ENCODE data around the gene KLHL25. TPM values are rescaled to one million over a fixed set of nuclear protein-coding genes. Genes with fewer than 3 reads are reported as not detected.
A peak's percentile ranks its signal among the peaks of the same experiment; 100 is the strongest.
"Not testable (repeated sequence)": the region's sequence is repeated elsewhere in the genome, so short reads cannot be mapped to it uniquely, and the experiment has no call there.

The KLHL25 gene, protein sequence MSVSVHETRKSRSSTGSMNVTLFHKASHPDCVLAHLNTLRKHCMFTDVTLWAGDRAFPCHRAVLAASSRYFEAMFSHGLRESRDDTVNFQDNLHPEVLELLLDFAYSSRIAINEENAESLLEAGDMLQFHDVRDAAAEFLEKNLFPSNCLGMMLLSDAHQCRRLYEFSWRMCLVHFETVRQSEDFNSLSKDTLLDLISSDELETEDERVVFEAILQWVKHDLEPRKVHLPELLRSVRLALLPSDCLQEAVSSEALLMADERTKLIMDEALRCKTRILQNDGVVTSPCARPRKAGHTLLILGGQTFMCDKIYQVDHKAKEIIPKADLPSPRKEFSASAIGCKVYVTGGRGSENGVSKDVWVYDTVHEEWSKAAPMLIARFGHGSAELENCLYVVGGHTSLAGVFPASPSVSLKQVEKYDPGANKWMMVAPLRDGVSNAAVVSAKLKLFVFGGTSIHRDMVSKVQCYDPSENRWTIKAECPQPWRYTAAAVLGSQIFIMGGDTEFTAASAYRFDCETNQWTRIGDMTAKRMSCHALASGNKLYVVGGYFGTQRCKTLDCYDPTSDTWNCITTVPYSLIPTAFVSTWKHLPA
- total RNA-seq (2014; rRNA removed; shearing (Covaris generic)), result 8.2 and 9.5 TPM in 2 replicates

DNA sequence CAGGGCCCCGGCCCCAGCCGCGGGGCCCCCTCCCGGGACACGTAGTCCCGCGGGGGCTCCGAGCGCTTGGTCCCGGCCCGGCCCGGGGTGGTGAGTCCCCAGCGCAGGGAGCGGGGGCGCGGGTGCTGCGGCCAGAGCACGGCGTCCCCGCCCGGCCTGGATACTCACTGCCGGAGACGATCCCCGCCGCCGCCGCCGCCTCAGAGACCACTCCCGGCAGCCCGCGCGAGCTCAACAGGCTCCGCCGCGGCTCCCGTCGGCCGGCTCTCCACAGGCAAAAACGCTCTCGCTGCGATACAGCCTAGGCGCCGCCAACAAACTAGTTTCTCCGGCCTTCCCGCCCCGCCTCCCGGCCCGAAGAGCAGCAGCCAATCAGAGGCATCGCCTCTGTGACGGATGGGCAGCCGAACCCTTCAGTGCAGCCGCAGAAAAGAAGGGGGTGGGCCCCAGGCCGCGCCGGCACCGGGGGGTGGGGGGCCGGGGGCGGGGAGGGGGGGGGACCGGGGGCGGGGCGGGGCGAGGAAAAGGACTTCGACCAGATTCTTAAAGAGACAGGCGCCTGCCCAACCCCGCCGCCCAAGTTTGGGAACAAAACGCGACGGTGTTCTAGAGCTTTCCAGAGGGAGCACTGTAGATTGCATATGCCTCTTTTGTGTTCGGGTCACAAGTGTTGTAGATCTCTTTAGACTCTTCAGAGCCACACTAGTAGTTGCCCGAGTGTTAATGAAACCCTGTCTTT is at the start of gene KLHL25:
TSS of gene KLHL25 (minus strand) at position 328 of the 739 bp plus-strand sequence. CDS start 25,115 bp downstream, outside the sequence.
- Histone ChIP-seq H3K9me3 (replicated peaks) (no peaks in the 10 kb centered on the region), H3K36me3 (no peaks in the 10 kb centered on the region), H3K4me3 (peak within 1 kb of the TSS; percentile 96), H3K4me1 (peaks cover 4% of the 10 kb centered on the region; the same call in 1 of the 2 replicates), H3K27me3 (no peaks in the 10 kb centered on the region), H3K27ac (peak within 1 kb of the TSS; percentile 62)
- DNase-seq, result peak; percentile 94 to 96

- Histone ChIP-seq H3K27ac (no peak overlapping the region), H3K9me3 (replicated peaks) (no peaks in the 10 kb centered on the region), H3K27me3 (no peaks in the 10 kb centered on the region), H3K36me3 (no peaks in the 10 kb centered on the region), H3K4me1 (no peaks in the 10 kb centered on the region), H3K4me3 (no peak overlapping the region)
- no peak for DNase-seq
Measured at GRCh38 chr15:85840802-85841152, 46.1 kb upstream of the KLHL25 start.

DNA sequence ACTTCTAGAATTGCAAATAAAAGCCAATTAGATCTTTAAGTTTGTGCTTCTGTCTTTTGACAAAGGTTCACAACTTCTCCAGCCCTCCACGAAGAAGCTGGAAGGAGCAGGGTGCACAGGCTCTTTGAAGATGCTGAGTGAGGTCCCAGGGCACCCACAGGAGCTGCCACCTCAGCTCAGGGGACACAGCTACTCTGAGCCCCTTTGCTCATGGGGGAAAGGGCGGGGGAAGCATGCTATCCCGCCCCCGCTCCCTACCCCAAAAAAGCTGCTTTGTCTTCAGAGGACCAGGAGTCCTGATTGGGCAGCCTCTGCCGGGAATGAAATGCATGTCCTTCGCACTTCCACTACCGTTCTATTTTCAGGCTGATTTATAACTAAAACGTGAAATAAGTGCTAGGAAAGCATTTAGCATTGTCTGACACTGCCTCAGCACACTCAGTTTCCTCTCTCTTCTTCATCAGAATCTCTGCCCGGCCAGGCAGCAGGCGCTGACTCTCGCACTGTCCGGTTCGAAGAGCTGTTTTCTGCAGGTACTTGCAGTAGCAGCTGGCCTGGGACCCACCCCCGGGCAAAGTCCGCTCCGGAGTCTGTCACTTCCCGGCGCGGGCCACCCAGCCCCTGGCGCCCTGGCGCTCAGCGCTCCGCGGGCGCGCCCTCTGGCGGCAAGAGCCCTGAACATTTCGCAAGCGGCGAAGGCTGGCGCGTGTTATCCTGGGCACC is 45.5 kb upstream of the KLHL25 start:
- peak; percentile 84 to 88 for DNase-seq
- Histone ChIP-seq H3K9me3 (replicated peaks) (no peaks in the 10 kb centered on the region), H3K4me3 (peak overlapping the region; percentile 35)

DNA sequence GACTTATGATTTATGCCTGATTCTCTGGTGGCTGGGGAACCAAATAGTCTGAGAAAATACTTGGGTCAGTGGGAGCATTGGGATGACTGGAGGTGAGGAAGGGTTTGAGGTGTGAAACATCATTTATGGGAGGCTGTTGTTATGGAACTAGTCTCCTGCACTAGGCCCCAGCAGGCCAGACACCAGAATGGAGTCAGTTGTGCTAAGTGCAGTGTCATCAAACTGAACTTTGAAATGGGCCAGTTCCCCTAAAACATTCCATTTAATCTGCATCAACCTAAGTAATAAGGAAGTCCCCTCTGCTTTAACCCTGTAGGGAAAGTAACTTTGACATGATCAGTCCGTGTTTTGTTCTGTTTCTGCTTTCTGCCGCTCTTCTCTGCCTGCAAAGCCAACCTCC is 44.9 kb upstream of the KLHL25 start:
- Histone ChIP-seq H3K36me3 (no peaks in the 10 kb centered on the region), H3K27me3 (no peaks in the 10 kb centered on the region), H3K9me3 (replicated peaks) (no peaks in the 10 kb centered on the region), H3K4me1 (no peaks in the 10 kb centered on the region), H3K27ac (no peak overlapping the region), H3K4me3 (no peak overlapping the region)
- no peak for DNase-seq

More for the DNA sequence above, 45.5 kb upstream of the KLHL25 start:
- Histone ChIP-seq H3K27me3 (no peaks in the 10 kb centered on the region), H3K4me1 (no peaks in the 10 kb centered on the region), H3K36me3 (no peaks in the 10 kb centered on the region), H3K27ac (no peak overlapping the region)

- Histone ChIP-seq H3K4me1 (no peaks in the 10 kb centered on the region), H3K27ac (no peak overlapping the region), H3K4me3 (no peak overlapping the region), H3K9me3 (replicated peaks) (no peaks in the 10 kb centered on the region), H3K27me3 (no peaks in the 10 kb centered on the region), H3K36me3 (no peaks in the 10 kb centered on the region)
- no peak for DNase-seq
Measured at GRCh38 chr15:85838655-85839054, 43.9 kb upstream of the KLHL25 start.

GRCh38 chr15:85837881-85838280 is 43.2 kb upstream of the KLHL25 start:
- Histone ChIP-seq H3K4me1 (no peaks in the 10 kb centered on the region), H3K36me3 (no peaks in the 10 kb centered on the region), H3K9me3 (replicated peaks) (no peaks in the 10 kb centered on the region), H3K27ac (no peak overlapping the region), H3K4me3 (no peak overlapping the region), H3K27me3 (no peaks in the 10 kb centered on the region)
- DNase-seq, result no peak

- Histone ChIP-seq H3K9me3 (replicated peaks) (no peaks in the 10 kb centered on the region), H3K36me3 (no peaks in the 10 kb centered on the region), H3K27me3 (no peaks in the 10 kb centered on the region), H3K4me3 (no peak overlapping the region), H3K27ac (no peak overlapping the region), H3K4me1 (no peaks in the 10 kb centered on the region)
- no peak for DNase-seq
Measured at GRCh38 chr15:85837011-85837433, 42.3 kb upstream of the KLHL25 start.

- no peak overlapping the region for H3K4me3 ChIP-seq
- H3K9me3 ChIP-seq (replicated peaks), result no peaks in the 10 kb centered on the region
- no peaks in the 10 kb centered on the region for H3K27me3 ChIP-seq
- H3K36me3 ChIP-seq, result no peaks in the 10 kb centered on the region
- no peak for DNase-seq
- H3K4me1 ChIP-seq, result no peaks in the 10 kb centered on the region
- no peak overlapping the region for H3K27ac ChIP-seq
Measured at GRCh38 chr15:85834651-85835050, 39.9 kb upstream of the KLHL25 start.

GRCh38 chr15:85832394-85832793 is 37.7 kb upstream of the KLHL25 start:
- Histone ChIP-seq H3K4me1 (no peaks in the 10 kb centered on the region), H3K27me3 (no peaks in the 10 kb centered on the region), H3K9me3 (replicated peaks) (no peaks in the 10 kb centered on the region), H3K27ac (no peak overlapping the region), H3K36me3 (no peaks in the 10 kb centered on the region), H3K4me3 (no peak overlapping the region)
- no peak for DNase-seq

DNA sequence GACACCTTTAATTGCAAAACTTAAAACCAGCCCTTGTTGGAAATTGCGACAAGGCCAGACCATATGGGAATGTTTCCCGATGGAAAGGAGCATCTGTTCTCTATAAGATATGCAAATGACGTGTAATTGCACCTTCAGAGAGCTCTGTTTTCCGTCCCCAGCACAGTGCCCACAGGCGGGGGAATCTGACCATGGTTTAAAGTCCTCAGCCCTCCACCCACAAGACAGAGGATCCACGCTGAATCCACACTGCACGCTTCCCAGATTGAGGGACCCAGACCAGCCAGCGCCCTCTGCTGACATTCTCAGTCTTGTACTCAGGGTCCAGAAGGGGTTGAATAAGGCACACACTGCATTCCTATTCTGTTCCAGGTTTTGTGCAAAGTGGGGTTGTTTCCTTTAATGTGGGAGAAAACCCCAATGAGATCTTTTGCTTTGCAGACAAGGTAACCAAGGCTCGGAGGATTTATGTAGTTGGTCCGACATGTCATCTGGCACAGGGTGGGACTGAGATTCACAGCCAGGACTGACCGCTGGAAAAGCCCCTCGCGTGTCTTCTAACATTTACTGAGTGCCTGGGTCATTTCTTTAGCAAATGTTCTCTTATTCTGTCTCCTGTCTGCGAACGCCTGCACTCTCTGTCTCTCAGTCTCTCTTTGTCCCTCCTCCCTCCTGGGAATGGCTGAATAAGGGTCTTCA is 36.8 kb upstream of the KLHL25 start:
- no peaks in the 10 kb centered on the region for H3K4me1 ChIP-seq
- H3K27me3 ChIP-seq, result no peaks in the 10 kb centered on the region
- H3K27ac ChIP-seq, result no peak overlapping the region
- H3K9me3 ChIP-seq (replicated peaks), result no peaks in the 10 kb centered on the region
- no peak overlapping the region for H3K4me3 ChIP-seq
- no peaks in the 10 kb centered on the region for H3K36me3 ChIP-seq
- peak; percentile 54 to 76 for DNase-seq

DNA sequence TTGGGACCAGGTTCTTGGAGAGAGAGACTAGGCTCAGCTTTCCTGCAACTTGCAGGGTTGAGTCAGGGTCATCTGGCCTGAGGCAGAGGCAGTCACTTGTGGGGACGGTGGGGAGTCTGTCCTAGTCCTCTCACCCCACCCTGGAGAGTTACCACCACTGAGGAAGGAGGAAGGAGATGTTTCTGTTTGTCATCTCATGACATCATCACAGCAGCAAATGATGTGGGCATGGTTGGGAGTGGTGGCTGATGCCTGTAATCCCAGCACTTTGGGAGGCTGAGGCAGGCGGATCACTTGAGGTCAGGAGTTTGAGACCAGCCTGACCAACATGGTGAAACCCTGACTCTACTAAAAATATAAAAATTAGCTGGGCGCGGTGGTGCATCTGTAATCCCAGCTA is 35.0 kb upstream of the KLHL25 start:
- H3K27me3 ChIP-seq; H3K9me3 ChIP-seq (replicated peaks); DNase-seq: not testable (repeated sequence)

DNA sequence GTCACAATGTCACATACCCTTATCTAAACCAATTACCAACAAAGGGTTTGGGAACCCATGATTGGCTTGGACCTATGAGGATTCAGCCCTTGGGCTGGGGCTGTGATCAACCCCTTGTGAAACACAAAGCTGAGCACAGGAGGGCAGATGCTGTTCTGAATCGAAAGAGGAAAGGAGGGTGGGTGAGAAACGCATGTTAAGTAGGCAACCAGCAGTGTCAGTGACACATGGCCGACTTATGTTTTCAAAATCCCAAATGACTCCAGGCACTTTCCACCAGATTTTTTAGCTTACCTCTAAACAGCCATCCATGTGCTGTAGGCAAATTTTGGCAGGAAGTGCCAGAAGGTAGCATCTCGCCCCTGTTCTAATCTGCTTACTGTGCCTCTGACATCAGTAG is 34.1 kb upstream of the KLHL25 start:
- Histone ChIP-seq H3K9me3 (replicated peaks) (no peaks in the 10 kb centered on the region), H3K36me3 (no peaks in the 10 kb centered on the region), H3K4me3 (no peak overlapping the region), H3K4me1 (peaks cover 14% of the 10 kb centered on the region), H3K27me3 (no peaks in the 10 kb centered on the region), H3K27ac (no peak overlapping the region)
- DNase-seq, result no peak

More for the DNA sequence above, 35.0 kb upstream of the KLHL25 start:
- not testable (repeated sequence) for H3K27ac ChIP-seq, H3K4me3 ChIP-seq, H3K36me3 ChIP-seq
- peaks cover 14% of the 10 kb centered on the region for H3K4me1 ChIP-seq

DNA sequence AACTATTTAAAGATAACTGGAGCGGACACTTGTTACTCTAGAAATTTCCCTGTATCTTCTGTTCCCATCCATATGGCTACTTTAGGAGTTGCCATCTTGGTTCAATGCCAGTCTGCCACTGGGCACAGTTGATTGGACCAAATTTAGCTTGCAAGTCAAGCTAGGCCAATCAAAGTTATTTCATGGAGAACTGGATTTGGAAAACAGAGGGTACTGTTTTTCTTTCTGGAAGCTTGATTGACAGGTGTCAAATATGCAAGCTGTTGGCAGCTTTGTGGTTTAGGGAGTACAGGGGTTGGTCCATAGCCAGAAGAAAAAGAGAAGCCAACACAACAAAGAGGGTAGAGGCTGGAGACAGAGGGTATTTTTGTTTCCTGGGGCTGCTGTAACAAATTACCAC is 33.4 kb upstream of the KLHL25 start:
- H3K27me3 ChIP-seq, result no peaks in the 10 kb centered on the region
- H3K27ac ChIP-seq, result no peak overlapping the region
- H3K9me3 ChIP-seq (replicated peaks), result no peaks in the 10 kb centered on the region
- peaks cover 14% of the 10 kb centered on the region for H3K4me1 ChIP-seq
- DNase-seq, result no peak
- no peak overlapping the region for H3K4me3 ChIP-seq
- no peaks in the 10 kb centered on the region for H3K36me3 ChIP-seq

Data from SJCRH30 (cell line).